Renal cortical epithelial cell (primary cell): Measurements from ENCODE around the gene ELMO1. TPM values are rescaled to one million over a fixed set of nuclear protein-coding genes. Genes with fewer than 3 reads are reported as not detected.
"Not testable (repeated sequence)": the region's sequence is repeated elsewhere in the genome, so short reads cannot be mapped to it uniquely, and the experiment has no call there.

ENCODE experiments used
- DNase-seq: peaks from one replicate; pipeline ENCODE4 v3.0.0-alpha.2; 2011; ENCODE audit warnings: low read depth
- total RNA-seq: library from RNA; depleted of rRNA; stranded (reverse); fragments of >200 nt; gene quantifications from 2 replicates; pipeline ENCODE4 v1.2.3, GENCODE V29; 2014

Gene ELMO1
- total RNA-seq, 1 donor from 2014 or later: 1.7 TPM

GRCh38 chr7:37193087-37193774 lies 255.4 kb downstream of the ELMO1 start:
- no peak for DNase-seq

- no peak for DNase-seq
Observed at GRCh38 chr7:37191797-37192196, 256.9 kb downstream of the ELMO1 start.

GRCh38 chr7:37187179-37187578 lies 261.5 kb downstream of the ELMO1 start:
- no peak for DNase-seq

GRCh38 chr7:37186753-37187152 lies 261.9 kb downstream of the ELMO1 start:
- DNase-seq: no peak

- DNase-seq: no peak
Observed at GRCh38 chr7:37181550-37181932, 267.1 kb downstream of the ELMO1 start.

- no peak for DNase-seq
Observed at GRCh38 chr7:37180828-37181549, 267.7 kb downstream of the ELMO1 start.

- DNase-seq: no peak
Observed at GRCh38 chr7:37176079-37176478, 272.6 kb downstream of the ELMO1 start.

- no peak for DNase-seq
Observed at GRCh38 chr7:37174460-37174859, 274.2 kb downstream of the ELMO1 start.

DNA sequence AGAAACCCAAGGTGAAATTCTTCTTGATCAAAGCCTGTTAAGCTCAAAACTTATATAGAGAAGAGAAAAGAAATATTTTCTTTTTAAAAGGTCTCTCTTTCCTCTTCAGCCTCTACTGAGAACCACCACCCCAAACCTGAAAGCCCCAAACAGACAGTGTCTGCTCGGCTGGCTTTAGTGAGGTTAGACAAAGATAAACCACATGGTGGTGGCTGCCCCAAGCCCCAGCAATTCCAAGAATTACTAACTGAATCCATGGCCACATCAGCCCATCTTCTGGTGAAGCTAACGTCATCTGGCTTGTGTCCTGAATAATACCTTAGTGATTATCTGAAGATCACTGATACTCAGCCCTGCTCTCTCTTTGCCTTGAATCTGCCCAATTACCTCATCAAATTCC lies 275.0 kb downstream of the ELMO1 start:
- no peak for DNase-seq

- no peak for DNase-seq
Observed at GRCh38 chr7:37162106-37162505, 286.6 kb downstream of the ELMO1 start.

GRCh38 chr7:37160656-37161055 lies 288.0 kb downstream of the ELMO1 start:
- DNase-seq: no peak

DNA sequence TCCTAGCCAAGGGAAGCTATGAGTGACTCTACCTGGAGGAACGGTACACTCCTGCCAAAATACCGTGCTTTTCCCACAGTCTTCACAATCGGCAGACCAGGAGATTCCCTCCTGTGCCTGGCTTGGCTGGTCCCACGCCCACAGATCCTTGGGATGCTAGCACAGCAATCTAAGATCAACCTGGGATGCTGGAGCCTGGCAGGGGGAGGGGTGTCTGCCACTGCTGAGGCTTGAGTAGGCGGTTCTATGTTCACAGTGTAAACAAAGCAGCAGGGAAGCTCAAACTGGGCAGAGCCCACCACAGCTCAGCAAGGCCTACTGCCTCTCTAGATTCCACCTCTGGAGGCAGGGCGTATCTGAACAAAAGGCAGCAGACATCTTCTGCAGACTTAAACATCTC lies 295.3 kb downstream of the ELMO1 start:
- DNase-seq: no peak

DNA sequence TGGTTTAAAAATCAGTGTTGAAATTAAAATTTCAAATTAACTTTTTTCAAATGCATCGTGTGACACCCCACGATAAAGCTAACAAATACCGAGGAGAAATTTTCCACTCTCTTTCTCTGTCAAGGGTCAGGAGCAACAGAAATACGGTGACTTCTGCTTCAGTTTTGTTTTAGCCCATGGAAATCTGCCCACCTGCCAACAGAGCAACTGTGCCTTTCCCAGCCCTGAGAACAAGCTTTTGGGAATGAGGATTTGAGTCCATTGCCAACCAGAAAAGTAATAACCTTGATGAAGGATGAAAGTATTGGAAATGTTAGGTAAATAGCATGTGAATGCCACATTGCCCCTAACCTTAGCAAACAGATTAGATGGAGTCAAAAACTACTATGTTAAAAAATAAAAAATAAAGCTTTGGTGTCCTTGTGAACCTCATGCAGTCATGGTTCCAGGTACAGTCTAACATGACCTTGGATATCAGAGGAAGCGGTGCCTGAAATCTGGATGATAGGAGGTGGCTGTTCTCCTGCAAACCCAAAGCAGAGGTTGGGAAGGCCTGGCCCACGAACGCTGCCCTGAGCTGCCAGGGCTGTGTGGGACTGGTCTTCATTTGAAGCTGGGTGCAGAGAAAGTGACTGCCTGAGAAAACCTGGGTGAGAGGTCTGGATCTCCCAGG lies 296.8 kb downstream of the ELMO1 start:
- no peak for DNase-seq

DNA sequence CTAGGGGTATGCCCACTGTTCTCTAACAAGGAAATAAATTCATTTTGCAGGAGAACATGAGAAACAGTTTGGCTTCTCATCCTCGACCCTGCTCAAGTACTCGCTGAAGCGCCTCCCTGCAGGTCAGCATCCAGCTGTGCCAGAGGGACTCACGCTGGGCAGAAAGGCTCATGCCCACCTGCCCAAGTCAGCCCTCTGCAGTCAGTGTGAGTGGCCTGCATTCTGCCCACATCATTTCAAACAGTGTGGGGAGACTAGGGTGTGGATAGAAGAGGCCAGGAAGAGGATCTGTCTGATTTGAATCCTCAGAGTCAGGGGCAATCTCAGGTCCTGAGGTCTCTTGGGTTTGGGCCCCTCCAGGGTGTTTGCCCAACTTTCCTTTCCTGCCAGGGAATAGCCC lies 297.8 kb downstream of the ELMO1 start:
- no peak for DNase-seq

DNA sequence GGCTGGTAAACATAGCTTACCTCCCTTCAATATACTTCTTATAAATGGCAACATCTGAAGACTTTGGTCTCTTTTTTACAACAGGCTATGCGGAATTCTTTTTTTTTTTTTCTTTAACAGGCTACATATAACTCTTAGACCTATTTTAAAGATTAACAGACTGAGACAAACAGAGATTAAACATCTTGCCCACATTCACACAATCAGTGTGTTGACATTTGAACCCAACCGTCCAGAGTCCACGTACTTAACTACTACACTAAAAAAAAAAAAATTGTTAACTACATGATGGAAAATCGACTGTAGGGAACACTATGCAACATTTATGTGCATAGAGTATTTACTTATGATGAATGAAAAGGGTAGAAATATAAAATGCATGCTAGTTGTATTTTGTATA lies 298.5 kb downstream of the ELMO1 start:
- no peak for DNase-seq

- DNase-seq: no peak
Observed at GRCh38 chr7:37149773-37150124, 298.9 kb downstream of the ELMO1 start.

- DNase-seq: no peak
Observed at GRCh38 chr7:37149051-37149772, 299.5 kb downstream of the ELMO1 start.

DNA sequence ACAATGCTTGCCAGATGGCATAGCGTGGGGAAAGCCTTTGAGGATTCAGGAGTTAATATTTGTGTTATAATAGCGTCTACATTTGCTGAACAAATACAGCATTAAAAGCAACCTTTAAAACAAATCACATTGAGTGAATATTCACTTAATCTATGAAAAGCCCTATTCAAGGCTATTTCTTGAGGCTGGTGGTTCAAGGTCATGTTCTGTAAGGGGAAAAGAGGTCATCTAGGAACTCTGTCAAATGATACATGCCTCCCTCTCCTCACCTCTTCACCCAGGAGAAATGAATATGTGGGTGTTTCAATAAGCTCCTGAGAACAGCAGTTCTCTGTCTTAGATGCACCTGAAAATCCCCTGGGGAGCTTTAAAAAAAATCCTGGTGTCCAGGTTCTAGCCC lies 303.0 kb downstream of the ELMO1 start:
- no peak for DNase-seq

- no peak for DNase-seq
Observed at GRCh38 chr7:37144423-37144822, 304.2 kb downstream of the ELMO1 start.

DNA sequence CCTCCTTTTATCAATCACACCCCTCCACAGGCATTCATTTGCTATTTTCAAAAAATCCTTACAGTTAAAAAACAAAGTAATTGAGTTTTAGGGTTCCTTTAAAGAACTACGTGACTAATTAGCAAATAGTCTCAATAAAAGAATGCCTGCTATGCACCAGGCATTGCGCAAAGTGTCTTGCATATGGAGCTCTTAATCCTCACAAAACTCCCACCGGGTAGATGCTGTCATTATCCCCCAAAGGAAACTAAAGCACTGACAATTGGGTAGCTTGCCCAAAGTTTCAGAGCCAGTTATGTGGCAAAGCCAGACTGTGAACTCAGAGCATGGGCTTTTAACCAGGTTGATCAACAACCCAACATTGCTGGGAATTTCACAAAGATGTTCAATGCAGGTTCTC lies 305.7 kb downstream of the ELMO1 start:
- DNase-seq: no peak

- DNase-seq: no peak
Observed at GRCh38 chr7:37141742-37142141, 306.9 kb downstream of the ELMO1 start.

GRCh38 chr7:37133902-37134301 lies 314.8 kb downstream of the ELMO1 start:
- DNase-seq: not testable (repeated sequence)

DNA sequence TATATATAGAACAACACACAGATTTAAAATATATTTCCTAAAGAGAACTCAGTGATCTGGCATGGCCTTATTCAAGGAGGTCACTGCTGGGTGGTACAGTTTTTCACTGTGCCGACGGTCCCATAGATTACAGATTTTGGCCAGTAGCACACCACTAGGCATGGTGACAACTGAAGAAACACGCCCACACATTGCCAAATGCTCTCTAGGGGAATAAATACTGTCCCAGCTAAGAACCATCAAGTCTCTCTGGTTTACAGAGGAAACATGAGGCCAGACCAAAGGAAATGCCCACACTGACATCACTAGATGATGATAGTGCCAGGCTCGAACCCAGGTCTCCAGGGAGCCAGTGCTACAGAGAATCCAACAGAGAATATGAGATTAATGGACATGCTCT lies 316.8 kb downstream of the ELMO1 start:
- no peak for DNase-seq
